Measurements from ENCODE around the gene SULT6B1. TPM values are rescaled to one million over a fixed set of nuclear protein-coding genes. Genes with fewer than 3 reads are reported as not detected.

The SULT6B1 gene, protein sequence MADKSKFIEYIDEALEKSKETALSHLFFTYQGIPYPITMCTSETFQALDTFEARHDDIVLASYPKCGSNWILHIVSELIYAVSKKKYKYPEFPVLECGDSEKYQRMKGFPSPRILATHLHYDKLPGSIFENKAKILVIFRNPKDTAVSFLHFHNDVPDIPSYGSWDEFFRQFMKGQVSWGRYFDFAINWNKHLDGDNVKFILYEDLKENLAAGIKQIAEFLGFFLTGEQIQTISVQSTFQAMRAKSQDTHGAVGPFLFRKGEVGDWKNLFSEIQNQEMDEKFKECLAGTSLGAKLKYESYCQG
- total RNA-seq (2022; extraction: Qiagen RNA extraction; ENCODE audit: low read depth) = not detected in 5 replicates

DNA sequence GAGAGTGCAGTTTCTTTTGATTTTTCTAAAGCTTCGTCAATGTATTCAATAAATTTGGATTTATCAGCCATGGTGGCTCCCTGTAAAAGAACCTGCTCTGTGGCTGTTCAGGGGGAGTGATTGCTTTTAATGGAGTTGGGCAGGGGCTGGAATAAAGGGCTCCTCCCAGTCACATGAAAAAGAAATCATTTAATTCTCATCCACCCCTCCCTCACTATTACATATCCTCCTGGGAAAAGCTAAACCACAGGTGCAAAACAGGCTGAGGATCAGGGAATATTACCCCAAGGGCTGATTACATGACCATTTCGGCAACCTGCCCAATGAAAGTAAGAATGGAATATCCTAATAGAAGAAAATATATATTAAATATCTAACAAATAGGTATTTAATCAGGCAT, at the start of gene SULT6B1:
TSS of gene SULT6B1 (minus strand) at position 101 of the 400 bp plus-strand sequence. CDS start at position 71, 30 bp downstream.

DNA sequence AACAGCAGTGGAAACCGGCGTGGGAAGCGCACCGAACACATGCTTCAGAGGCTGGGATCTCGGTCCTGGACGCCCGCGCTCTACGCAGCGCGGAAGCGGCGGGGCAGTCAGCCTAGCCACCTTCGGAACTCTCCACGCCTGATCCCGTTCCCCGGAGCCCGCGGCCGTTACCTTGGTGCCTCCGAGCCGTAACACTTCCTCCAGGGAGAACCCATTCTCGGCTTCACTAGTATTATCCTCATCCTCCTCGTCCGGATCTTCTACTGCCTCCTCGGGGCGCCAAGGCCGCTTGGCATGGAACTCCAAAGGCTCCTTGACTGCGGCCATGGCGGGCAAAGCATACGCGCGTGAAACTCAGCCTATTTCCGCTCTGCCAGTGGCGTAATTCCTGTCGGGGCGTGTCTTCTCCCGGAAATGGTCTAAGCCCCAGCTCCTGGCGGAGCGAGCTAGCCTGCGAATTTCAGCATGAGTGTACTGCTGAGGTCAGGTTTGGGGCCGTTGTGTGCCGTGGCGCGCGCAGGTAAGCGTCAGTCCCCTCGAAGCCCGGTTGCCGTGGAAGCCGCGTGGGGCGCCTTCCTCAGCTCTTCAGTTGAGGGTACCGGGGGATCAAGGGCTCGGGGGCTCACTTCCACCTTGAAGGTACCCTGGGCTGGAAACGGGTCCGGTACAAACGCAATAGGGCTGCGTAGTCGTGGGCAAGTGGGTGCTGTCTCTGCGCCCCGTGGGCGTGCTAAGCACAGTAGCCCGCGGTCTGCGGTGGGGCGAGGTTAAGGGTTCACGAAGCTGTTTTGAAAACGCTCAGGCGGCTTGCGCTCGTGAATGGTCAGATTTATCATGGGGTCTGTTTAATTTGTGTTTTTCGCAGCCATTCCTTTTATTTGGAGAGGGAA, 43.0 kb upstream of the SULT6B1 start, which contains the start of the genes CEBPZ and NDUFAF7:
TSS of gene CEBPZ (minus strand) at position 356 of the 890 bp plus-strand sequence. CDS start at position 327, 29 bp downstream.
TSS of gene NDUFAF7 (plus strand) at position 418 of the 890 bp plus-strand sequence. CDS start at position 466, 48 bp downstream.

DNA sequence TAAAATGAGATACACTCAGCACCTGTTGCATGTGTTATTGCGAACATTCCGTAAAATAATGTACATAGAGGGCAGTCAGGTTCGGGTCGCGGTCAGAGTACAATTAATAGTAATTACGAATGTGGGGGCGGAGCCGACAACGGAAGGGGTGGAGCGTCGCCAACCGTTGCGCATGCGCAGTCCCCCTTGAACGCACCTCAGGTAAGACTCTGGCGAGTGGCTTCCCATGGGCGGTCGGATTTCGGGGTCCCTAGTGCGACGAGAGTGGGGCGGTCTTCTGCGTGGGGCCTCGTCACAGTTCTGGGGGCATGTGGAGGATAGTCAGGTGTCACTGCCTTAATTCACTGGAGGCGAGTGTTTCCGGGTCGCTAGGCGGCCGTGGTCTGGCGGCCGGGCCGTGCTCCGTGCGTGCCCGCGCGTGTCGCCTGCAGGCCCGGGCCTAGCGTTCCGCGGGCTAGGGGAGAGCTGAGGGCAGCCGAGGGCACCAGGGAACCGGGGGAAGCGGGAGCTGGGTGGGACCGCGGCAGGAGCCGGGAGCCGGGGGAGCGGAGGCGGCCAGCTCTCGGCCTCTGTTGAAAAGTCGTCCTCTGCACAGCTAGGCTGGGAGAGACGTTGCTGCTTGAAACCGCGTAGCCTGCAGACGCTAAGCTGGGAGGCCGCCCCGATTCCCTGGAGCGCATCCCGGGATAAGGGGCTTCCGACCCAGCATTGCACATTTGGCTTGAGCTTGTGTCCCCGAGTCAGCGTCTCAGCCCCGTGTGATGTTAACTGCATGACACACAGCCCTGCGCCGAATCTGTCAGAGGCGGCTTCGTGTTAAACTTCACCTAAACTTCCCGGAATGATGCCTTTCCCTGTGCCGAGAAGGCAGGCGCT, 8.1 kb upstream of the SULT6B1 start, which contains the start of gene CEBPZOS:
TSS of gene CEBPZOS (plus strand) at position 177 of the 876 bp plus-strand sequence. CDS start 3,209 bp downstream, outside the sequence.

DNA sequence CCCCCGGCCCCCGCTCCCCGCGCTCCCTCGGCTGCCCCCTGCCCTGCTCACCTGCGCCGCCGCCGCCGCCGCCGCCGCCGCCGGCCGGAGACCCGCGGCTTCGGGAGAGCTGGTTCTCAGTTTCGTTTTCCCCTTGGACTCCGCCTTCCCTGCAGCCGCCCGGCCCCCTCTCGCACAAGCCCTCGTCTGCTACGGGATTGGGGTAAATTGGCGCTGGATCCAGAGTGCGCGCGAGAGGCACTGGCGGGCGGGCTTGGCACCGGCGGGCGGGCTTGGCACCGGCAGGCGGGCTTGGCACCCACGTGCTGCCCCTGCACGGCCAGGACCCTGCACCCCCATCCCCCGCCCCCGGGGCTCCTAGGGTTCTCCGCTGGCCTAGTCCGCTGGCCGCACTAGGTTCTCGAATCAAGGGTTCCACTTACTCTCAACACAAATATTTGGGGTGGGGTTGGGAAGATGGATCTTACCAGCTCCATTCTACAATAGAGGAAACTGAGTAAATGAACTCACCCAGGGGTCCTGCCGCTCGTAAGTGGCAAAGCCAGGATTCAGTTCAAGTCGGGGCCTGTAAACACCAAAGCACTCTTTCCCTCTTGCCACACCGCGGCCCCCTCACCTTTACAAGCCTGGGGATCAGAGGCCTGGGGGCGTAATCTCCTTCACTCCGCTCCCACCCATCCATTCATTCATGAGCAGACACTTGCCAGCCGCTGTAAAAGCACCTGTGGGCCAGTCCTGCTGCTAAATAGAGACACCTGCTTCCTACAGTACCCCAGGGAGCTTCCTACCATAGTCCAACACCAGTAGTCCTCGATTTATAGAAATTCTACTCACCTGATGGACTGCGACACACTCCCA, 31.4 kb downstream of the SULT6B1 start, which contains the start of gene EIF2AK2:
TSS of gene EIF2AK2 (minus strand) at position 124 of the 858 bp plus-strand sequence. CDS start 9,174 bp downstream, outside the sequence.

Other genes starting within 250 kb of the SULT6B1 start
- gene STRN, start 222.1 kb downstream of the SULT6B1 start, total RNA-seq (2022; extraction: Qiagen RNA extraction; ENCODE audit: low read depth) = 10.8 to 18.7 TPM (median 16.4 TPM) in 5 replicates
- 4.6 to 7.0 TPM (median 6.7 TPM) in 5 replicates for gene HEATR5B, start 104.3 kb downstream of the SULT6B1 start, total RNA-seq (2022; extraction: Qiagen RNA extraction; ENCODE audit: low read depth)
- 7.4 to 12.1 TPM (median 9.9 TPM) in 5 replicates for gene GPATCH11, start 104.2 kb downstream of the SULT6B1 start, total RNA-seq (2022; extraction: Qiagen RNA extraction; ENCODE audit: low read depth)
- gene EIF2AK2, start 31.7 kb downstream of the SULT6B1 start, total RNA-seq (2022; extraction: Qiagen RNA extraction; ENCODE audit: low read depth) = 12.9 to 32.6 TPM (median 24.1 TPM) in 5 replicates
- 39.2 to 43.9 TPM (median 42.8 TPM) in 5 replicates for gene CEBPZOS, start 7.8 kb upstream of the SULT6B1 start, total RNA-seq (2022; extraction: Qiagen RNA extraction; ENCODE audit: low read depth)
- 63.4 to 96.8 TPM (median 73.8 TPM) in 5 replicates for gene CEBPZ, start 42.9 kb upstream of the SULT6B1 start, total RNA-seq (2022; extraction: Qiagen RNA extraction; ENCODE audit: low read depth)
- gene NDUFAF7, start 43.0 kb upstream of the SULT6B1 start, total RNA-seq (2022; extraction: Qiagen RNA extraction; ENCODE audit: low read depth) = 15.6 to 20.7 TPM (median 19.8 TPM) in 5 replicates
- 7.1 to 14.3 TPM (median 12.7 TPM) in 5 replicates for gene PRKD3, start 136.2 kb upstream of the SULT6B1 start, total RNA-seq (2022; extraction: Qiagen RNA extraction; ENCODE audit: low read depth)
- gene QPCT, start 156.0 kb upstream of the SULT6B1 start, total RNA-seq (2022; extraction: Qiagen RNA extraction; ENCODE audit: low read depth) = 17.2 to 23.1 TPM (median 18.9 TPM) in 5 replicates